ENCODE data around the gene SYP.

SYP gene

DNA sequence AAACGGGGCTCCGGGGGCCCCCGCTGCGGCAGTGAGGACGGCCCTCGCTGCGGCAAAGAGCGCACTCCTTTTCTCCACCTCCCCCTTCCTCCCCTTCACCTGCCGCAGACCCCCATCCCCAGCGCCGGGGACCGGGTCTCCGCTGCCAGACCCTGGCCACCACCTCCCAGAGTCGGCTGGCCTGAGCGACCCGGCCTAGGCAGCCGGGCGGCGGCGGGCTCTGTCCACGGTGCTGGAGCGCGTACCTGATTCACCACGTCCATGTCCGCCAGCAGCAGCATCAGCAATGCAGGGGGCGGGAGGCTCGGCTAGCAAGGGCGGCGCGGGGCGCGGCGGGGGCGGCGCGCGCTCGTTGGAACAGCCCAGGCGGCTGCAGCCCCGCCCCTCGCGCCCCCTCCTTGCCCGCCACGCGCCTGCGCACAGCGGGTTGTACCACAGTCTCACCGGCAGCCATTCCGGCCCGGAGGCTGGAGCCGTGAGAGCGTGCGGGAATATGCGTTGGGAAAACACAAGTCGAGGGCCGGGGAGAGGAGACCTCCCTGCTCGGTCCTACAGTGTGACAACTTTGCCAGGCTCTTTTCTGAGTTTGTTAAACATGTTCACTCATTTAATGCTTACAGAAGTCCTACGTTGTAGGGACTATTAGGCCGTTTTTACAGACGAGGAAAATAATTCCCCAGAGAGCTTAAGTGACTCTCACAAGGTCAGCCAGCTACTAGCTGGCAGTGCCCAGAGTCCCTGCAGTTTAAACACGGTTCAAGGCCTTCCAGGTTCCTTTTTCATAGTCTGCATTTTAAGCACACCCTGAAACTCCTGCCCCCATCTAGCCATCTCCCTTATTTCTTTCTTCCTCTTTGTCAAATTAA lies at the start of gene SYP:
SYP (minus strand) TSS at position 288 of the 866 bp plus-strand sequence; CDS start at position 281, 7 bp downstream.
- peak; percentile 84 for DNase-seq

DNA sequence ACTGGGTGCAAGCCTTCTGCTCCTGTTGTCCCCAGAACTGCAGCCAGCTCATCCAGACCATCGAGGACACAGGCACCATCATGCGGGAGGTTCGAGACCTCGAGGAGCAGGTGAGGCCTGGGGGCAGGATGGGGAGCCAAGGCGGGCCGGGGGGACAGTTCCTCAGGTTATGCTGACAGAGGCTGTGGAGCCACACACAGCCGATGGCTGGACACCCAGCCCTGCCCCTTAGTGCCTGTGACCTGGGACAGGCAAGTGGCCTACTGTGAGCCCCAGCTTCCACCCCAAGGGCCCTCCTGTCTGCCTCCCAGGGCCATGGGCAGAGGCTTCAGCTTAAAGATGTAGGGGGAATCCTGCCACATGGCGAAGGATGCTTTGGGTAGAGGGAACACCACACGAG lies 49.6 kb upstream of the SYP start:
- DNase-seq = no peak

GRCh38 chrX:49249071-49249470 lies 49.1 kb upstream of the SYP start:
- no peak for DNase-seq

DNA sequence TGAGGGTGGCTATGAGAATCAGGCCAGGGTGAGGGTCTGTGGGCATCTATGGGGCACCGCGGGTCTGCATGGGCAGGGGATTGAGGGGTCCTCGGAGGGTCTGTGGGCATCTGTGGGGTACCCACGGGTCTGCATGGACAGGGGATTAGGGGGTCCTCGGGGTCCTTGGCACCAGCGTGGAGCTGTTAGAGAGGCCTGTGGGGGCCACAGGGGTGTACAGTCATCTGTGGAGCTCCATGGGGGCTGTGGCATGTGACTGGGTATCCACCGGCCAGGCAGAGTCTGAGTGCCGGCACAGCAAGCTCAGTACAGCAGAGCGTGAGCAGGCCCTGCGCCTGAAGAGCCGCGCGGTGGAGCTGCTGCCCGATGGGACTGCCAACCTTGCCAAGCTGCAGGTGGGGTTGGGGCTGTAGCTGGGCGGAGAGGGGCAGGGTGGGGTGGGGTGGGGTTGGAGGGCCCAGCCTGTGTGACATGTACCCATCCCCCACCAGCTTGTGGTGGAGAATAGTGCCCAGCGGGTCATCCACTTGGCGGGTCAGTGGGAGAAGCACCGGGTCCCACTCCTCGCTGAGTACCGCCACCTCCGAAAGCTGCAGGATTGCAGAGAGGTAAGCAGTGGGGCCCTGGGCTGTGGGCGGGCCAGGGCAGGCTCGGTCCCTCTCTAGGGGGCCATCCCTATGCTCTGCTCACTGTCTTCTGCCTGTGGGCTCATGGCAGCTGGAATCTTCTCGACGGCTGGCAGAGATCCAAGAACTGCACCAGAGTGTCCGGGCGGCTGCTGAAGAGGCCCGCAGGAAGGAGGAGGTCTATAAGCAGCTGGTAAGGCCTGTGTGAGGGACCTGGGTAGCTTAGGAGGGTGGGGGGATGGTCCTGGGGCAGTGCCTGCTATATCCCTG lies 48.2 kb upstream of the SYP start:
- DNase-seq = no peak

DNA sequence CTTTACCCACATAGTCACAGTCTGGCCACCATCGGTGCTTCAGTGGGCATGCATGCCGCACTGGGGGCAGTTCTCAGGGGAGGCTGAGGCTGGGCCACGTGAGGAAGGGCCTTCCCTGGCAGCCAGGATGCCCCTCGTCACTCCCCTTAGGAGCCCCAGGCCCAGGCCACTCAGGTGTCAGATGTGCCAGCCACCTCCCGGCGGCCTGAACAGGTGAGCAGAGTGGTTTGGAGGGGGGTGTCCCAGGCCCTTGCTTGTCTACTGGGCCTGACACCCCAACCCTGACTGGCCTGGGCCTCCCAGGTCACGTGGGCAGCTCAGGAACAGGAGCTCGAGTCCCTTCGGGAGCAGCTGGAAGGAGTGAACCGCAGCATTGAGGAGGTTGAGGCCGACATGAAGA lies 47.4 kb upstream of the SYP start:
- DNase-seq = no peak

DNA sequence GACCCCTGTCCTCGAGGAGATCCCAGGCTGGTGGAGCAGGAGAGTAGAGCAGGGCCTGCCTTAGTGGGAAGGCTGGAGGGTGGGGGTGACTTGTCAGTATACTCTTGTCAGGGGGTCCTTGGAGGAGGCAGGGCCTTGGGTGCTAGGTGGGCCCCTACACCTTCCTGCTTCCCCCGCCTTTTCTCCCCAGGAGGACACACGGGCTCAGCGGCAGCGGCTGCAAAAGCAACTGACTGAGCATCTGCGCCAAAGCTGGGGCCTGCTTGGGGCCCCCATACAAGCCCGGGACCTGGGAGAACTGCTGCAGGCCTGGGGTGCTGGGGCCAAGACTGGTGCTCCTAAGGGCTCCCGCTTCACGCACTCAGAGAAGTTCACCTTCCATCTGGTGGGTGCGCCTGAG lies 46.5 kb upstream of the SYP start:
- no peak for DNase-seq

GRCh38 chrX:49244207-49244606 lies 44.2 kb upstream of the SYP start:
- DNase-seq = no peak

DNA sequence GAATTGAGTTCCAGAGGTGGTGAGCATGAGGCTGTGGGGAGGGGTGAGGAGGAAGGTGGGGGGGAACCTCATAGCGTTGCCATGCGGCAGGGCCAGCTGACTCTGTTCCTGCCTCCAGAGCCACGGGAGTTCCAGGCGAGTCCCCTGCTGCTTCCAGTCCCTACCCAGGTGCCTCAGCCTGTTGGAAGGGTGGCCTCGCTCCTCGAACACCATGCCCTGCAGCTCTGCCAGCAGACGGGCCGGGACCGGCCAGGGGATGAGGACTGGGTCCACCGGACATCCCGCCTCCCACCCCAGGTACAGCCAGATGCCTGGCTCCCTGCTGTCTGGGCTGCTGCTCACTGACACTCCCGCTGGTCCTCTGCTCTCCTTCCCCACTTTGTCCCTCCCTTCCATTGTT lies 43.2 kb upstream of the SYP start:
- no peak for DNase-seq

DNA sequence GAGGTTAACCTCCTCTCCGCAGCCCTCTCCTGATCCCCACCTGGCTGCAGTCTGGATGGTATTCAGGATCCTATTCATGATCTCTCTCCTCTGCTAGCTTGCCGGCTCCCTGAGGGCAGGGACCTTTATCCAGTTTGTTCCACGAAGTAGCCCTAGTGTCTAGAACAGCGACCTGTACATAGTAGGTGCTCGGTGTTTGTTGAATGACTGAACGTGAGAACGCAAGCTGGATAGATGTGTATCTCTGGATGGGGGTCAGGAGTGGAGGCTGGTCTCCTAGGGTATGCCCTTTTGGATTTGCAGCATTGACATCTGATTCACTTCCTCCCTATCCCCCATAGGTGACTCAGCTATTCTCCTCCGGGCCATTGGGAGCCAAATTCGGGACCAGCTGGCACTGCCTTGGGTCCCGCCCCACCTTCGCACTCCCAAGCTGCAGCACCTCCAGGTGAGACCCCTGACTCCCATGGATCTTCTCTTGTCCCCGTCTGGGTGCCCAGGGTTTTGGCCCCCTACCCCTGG lies 42.6 kb upstream of the SYP start:
- DNase-seq = no peak

- DNase-seq = no peak
Measured at GRCh38 chrX:49238735-49239134, 38.7 kb upstream of the SYP start.

- no peak for DNase-seq
Measured at GRCh38 chrX:49237060-49237459, 37.1 kb upstream of the SYP start.

DNA sequence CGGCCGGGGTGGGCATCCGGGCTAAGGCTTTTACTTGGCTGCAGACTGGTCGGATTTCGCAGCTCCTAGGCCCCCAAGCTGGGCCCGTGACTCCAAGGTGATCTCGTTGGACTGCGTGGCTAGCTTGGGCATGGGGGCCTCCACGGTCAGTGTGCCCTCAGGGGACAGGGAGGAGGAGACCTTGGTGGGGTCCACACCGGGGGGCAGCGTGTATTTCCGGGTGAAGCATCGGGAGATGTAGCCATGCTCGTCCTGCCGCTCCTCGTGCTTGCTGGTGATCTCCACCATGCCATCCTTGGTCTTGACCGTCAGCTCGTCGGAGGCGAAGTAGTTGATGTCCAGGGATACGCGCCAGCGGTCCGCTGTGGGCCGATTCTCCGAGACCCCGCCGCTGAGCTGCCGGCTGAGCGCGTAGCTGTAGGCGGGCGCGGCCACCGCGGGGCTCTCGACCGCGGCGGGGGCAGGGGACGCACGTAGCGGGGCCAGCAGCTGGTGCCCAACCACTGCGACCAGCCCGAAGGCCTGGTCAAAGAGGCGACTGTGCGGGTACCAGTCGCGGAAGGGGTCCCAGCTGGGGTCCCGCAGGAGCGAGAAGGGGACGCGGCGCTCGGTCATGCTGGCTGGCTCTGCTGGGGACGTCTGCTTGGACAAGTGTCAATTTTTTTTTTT lies 34.0 kb upstream of the SYP start:
- DNase-seq = no peak

GRCh38 chrX:49233176-49233575 lies 33.2 kb upstream of the SYP start, which contains the start of gene CACNA1F:
TSS of gene CACNA1F (minus strand) at chrX:49233340. CDS start at chrX:49233309, 31 bp downstream.
- no peak for DNase-seq

DNA sequence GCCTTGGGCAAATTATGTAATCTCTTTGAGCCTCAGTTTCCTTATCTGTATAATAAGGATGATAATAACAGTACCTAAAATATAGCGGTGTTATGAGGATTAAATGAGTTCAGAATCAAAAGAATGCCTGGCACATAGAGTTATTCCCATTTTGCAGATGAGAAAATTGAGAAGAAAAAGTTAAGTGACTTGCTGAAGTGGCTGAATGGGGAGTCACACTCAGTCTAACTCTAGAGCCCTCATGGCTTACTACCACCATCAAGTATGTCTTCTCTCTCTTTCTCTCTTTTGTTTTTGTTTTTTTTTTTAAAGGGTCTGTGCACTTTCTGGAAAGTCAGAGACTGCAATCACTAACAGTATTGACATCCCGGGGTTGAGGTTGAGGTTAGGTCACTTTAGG lies 32.5 kb upstream of the SYP start:
- DNase-seq = no peak

DNA sequence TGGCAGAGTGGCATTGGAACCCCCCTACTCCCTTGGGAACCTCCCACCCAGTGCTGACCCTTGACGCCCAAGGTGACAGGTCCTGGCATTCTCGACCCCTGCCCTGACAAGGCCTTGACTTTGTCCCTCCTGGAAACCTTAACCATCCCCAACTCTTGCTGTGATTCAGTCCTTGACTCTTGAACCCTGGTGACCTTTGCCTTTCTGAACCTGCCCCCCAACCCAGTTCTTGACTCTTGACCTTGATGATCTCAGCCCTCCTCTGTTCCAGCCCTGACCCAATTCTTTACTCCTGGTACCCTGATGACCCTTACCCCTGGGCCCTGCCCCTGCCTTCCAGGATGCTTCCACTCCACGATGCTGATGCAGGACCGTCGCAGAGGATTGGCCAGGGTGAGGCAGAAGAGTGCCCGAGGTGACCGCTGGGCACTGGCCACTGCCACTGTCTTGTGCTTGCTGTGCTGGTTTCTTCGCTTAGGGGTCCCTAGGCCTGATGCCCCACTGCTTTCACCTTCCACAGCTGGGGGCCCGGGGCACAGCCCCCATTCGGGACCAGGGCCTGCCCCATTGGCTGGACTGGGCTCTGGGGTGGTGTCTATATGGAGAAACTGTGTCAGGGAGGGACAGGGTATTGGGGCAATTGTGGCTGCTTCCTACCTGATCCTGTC lies 31.5 kb upstream of the SYP start:
- no peak for DNase-seq

DNA sequence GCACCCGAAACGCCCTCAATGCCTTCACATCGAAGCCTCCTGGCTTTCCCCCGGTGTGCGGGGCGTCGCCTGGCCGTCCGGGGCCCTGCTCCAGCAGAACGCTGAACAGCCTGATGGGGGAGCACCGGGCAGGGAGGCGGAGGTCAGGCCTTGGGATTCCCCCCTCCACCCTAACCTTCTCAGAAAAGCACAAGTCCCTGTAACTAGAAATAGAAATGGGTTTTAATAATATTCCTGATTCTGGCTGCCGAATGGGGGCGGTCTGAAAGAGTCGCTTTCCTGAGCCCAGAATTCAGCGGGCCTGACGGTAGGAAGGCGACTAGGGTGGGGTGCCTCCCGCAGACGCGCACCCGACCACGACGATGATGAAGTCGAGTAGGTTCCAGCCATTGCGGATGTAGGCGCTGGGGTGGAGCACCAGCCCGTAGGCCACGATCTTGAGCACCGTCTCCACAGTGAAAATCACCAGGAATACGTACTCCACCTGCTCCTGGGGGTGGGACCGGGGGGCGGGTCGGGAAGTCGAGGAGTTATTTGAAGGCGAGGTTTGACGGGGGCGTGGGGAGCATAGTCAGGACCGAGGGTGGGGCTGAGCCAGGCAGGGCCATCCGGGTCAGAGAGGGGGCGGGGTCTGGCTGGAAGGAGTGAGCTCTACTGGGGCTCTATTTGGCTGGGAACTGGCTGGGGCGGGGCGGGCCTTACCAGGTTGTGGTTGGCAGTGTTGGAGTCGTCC lies 30.7 kb upstream of the SYP start:
- DNase-seq = peak; percentile 20

DNA sequence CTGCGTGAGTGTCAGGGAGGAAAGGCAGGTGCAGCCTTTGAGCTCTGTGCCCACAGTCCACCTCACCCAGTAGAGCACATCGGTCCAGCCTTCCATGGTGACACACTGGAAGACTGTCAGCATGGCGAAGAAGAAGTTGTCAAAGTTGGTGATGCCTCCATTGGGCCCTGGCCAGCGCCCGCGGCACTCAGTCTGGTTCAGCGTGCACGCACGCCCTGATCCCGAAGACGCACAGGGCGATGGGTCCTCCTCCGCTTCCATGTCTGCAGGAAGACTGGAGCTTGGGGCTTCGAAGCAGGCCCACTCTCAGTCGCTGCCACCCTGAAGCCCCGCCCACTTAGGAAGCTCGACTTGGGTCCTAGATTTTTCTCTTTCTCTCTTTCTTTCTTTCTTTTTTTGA lies 28.2 kb upstream of the SYP start:
- no peak for DNase-seq

- no peak for DNase-seq
Measured at GRCh38 chrX:49227726-49228125, 27.7 kb upstream of the SYP start.

DNA sequence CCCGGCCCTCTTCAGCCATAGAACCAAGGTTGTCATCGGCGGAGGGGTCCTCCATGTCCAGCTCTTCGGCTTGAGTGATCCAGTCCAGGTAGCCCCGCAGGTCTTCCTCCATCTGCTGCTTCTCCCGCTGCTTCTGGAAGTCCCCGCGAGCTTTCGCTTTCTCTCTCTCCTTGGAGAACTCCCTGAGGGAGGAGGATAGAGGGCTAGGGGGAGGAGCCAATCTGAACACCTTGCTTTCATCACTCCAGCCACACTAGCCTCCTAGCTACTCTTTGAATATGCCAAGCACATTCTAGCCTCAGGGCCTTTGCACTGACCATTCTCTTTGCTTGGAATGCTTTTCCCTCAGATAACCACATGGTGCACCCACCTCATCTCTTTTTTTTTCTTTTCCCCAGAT lies 27.0 kb upstream of the SYP start:
- no peak for DNase-seq

GRCh38 chrX:49225858-49226257 lies 25.9 kb upstream of the SYP start:
- no peak for DNase-seq

- no peak for DNase-seq
Measured at GRCh38 chrX:49221868-49222267, 21.9 kb upstream of the SYP start.

DNA sequence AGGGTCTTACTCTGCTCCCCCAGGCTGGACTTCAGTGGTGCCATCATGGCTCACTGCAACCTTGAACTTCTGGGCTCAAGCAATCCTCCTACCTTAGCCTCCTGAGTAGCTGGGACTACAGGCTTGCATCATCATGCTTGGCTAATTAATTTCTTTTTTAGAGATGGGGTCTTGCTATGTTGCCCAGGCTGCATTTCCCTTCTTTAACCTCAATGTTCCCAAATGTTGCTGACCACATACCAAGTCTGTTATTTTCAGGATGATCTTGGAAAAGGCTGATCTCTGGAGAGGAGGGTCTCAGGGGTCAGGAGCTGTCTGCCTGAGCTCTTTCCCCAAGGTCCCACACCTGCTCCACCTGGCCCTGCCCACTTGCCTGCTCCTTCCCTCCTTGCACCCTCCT lies 20.1 kb upstream of the SYP start:
- no peak for DNase-seq

Data from activated CD4-positive, alpha-beta T cell treated with anti-CD3 and anti-CD28 coated beads for 1 hour (primary cell).